Mesothelial cell of epicardium (in vitro differentiated cells): ENCODE data around the gene OXCT2. TPM values are rescaled to one million over a fixed set of nuclear protein-coding genes. Genes with fewer than 3 reads are reported as not detected.

Source experiments
- DNase-seq, 2 experiments: peaks; one replicate each; pipeline ENCODE4 v3.0.0; 2021; ENCODE audit warnings: low spot score in 2 of 2; ENCODE audit not compliant: unreplicated experiment in 2 of 2
- H3K27ac Mint-ChIP-seq: 2 replicates; pipeline ENCODE4 v1.8.0; 2021; ENCODE audit warnings: mixed read lengths
- H3K27me3 Mint-ChIP-seq: 2 replicates; pipeline ENCODE4 v1.8.0; 2021; ENCODE audit warnings: low read depth, mixed read lengths
- H3K36me3 Mint-ChIP-seq: 2 replicates; pipeline ENCODE4 v1.8.0; 2021; ENCODE audit warnings: mixed read lengths
- H3K4me1 Mint-ChIP-seq: 2 replicates; pipeline ENCODE4 v1.8.0; 2021; ENCODE audit warnings: mixed read lengths
- H3K4me3 Mint-ChIP-seq: 2 replicates; pipeline ENCODE4 v1.8.0; 2021; ENCODE audit warnings: mild to moderate bottlenecking, moderate library complexity, mixed read lengths
- H3K9me3 Mint-ChIP-seq: 2 replicates; pipeline ENCODE4 v1.8.0; 2021; ENCODE audit warnings: mixed read lengths
- CTCF ChIP-seq: fragments of 200-600 bp; sonication (generic); IDR thresholded peaks from one replicate; pipeline ENCODE4 v1.5.0; 2021; ENCODE audit warnings: antibody characterized with exemption; ENCODE audit not compliant: unreplicated experiment
- total RNA-seq: library from RNA; stranded (reverse); gene quantifications from 3 replicates; pipeline ENCODE4 v1.2.1, GENCODE V29; 2021

The OXCT2 gene
- total RNA-seq, 1 donor from 2014 or later: 0.65 TPM

DNA sequence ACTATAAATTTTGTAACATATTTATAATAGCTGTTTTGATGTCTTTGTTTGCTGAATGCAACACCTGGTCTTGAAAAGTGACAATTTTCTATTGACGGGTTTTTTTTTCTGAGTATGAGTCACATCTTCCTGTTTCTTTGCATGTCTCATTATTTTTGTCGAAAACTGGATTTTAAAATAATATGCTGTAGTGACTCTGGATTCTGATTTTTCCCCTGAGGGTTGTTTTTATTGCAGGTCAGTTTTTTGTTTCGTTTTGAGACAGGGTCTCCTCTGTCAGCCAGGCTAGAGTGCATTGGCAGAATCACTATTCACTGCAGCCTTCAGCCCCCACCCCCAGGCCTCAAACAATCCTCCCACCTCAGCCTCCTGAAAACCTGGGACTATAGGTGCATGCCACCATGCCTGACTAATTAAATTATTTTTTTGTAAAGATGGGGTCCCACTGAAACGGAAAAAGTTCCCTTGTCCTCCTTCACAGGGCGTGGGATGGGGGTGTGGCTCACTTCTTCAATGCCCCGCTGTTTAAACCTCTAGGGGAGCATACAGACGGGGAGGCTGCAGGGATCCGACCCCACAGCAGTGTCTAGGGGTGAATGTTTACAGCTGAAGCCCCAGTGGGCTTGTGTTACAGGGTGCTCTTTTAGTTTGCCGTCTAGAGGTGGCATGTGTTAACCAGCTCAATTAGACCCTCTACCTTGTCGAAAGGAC, 43.8 kb downstream of the OXCT2 start:
- no peak for DNase-seq

GRCh38 chr1:39726600-39726999, 44.5 kb downstream of the OXCT2 start:
- no peak for DNase-seq
- peaks cover 94% of the 10 kb centered on the region for H3K27me3 Mint-ChIP-seq
- H3K27ac Mint-ChIP-seq: no peak overlapping the region
- H3K36me3 Mint-ChIP-seq: no peaks in the 10 kb centered on the region
- peaks cover 2% of the 10 kb centered on the region for H3K4me1 Mint-ChIP-seq
- no peak overlapping the region for H3K4me3 Mint-ChIP-seq
- H3K9me3 Mint-ChIP-seq: no peaks in the 10 kb centered on the region
- no peak for TF ChIP-seq CTCF

More for the DNA sequence above, 43.8 kb downstream of the OXCT2 start:
- no peak for TF ChIP-seq CTCF
- Mint-ChIP-seq H3K9me3 (no peaks in the 10 kb centered on the region), H3K4me3 (no peak overlapping the region), H3K4me1 (peaks cover 2% of the 10 kb centered on the region), H3K27me3 (peaks cover 92% of the 10 kb centered on the region), H3K36me3 (no peaks in the 10 kb centered on the region), H3K27ac (no peak overlapping the region)

DNA sequence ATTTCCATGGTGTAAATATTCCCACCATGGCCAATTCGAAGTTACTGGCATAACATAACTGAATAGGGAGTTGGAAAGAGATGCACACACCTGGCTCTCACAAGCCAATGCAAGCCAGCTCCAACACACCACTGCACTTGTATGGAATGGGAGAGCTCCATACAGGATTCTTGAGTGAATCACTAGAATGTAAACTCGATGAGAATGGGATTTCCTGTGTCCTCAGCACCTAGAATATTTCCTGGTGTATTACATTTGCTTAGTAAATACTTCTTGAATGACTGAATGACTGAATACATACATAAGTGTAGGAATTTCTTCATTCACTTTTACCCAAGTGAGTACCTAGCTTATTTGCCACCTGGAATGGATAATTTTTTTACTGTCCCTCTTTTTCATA, 48.7 kb downstream of the OXCT2 start:
- H3K9me3 Mint-ChIP-seq: no peaks in the 10 kb centered on the region
- no peak for DNase-seq
- peaks cover 87% of the 10 kb centered on the region for H3K27me3 Mint-ChIP-seq
- H3K36me3 Mint-ChIP-seq: no peaks in the 10 kb centered on the region
- no peak overlapping the region for H3K27ac Mint-ChIP-seq
- no peak for TF ChIP-seq CTCF
- no peaks in the 10 kb centered on the region for H3K4me1 Mint-ChIP-seq
- no peak overlapping the region for H3K4me3 Mint-ChIP-seq

DNA sequence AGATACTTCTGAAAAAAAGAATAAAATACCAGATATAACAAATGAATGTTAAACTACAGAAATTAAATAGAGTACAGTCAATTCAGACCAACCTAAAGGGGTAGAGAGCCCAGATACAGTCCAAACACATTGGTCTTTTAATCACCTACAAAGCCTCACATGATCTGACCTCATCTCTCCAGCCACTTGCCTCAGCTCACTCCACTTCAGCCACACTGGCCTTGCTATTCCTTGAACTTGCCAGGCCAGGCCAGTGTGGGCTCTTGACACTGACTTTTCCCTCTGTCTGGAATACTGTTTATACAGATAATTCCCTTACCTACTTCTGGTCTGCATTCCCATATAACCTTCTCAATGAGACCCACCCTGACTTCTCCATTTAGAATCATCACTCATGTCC, 49.5 kb downstream of the OXCT2 start:
- no peak for TF ChIP-seq CTCF
- Mint-ChIP-seq H3K36me3 (no peaks in the 10 kb centered on the region), H3K4me3 (no peak overlapping the region), H3K27ac (no peak overlapping the region), H3K4me1 (no peaks in the 10 kb centered on the region), H3K9me3 (no peaks in the 10 kb centered on the region), H3K27me3 (peaks cover 87% of the 10 kb centered on the region)
- no peak for DNase-seq

- Mint-ChIP-seq H3K27ac (no peak overlapping the region), H3K27me3 (peaks cover 82% of the 10 kb centered on the region), H3K4me3 (no peak overlapping the region), H3K4me1 (no peaks in the 10 kb centered on the region), H3K9me3 (no peaks in the 10 kb centered on the region), H3K36me3 (no peaks in the 10 kb centered on the region)
- no peak for DNase-seq
- peak; percentile 91 for TF ChIP-seq CTCF
Observed at GRCh38 chr1:39720094-39720999, 50.8 kb downstream of the OXCT2 start.

Other genes starting within 250 kb of the OXCT2 start
- gene PABPC4, start 194.6 kb downstream of the OXCT2 start, total RNA-seq: 307 to 325 TPM (median 319 TPM) in 3 replicates
- gene HEYL, start 131.7 kb downstream of the OXCT2 start, total RNA-seq: 5.6 to 5.7 TPM (median 5.6 TPM) in 3 replicates
- gene NT5C1A, start 99.2 kb downstream of the OXCT2 start, total RNA-seq: 0.34 TPM in 1 of 3 replicates, not detected in the others
- gene HPCAL4, start 79.9 kb downstream of the OXCT2 start, total RNA-seq: 0.54 to 0.69 TPM (median 0.60 TPM) in 3 replicates
- 43.5 to 45.5 TPM (median 45.2 TPM) in 3 replicates for gene PPIE, start 32.5 kb downstream of the OXCT2 start, total RNA-seq
- gene BMP8B, start 17.5 kb upstream of the OXCT2 start, total RNA-seq: 0.14 to 0.31 TPM (median 0.18 TPM) in 3 replicates
- 38.6 to 40.3 TPM (median 39.5 TPM) in 3 replicates for gene TRIT1, start 112.2 kb upstream of the OXCT2 start, total RNA-seq
- 25.0 to 27.2 TPM (median 25.5 TPM) in 3 replicates for gene MYCL, start 130.6 kb upstream of the OXCT2 start, total RNA-seq
- gene MFSD2A, start 183.8 kb upstream of the OXCT2 start, total RNA-seq: 5.7 to 6.9 TPM (median 6.1 TPM) in 3 replicates